Right ventricle myocardium superior (tissue), 1 donor: ENCODE data around the gene NSF. TPM values are rescaled to one million over a fixed set of nuclear protein-coding genes. Genes with fewer than 3 reads are reported as not detected.

Experiments
- total RNA-seq: library from RNA; stranded (reverse); fragmentation: NEBNext Ultra II Directional; extraction: Animal tissue kit (Norgen Biotek cat#: 25700); gene quantifications from one replicate; pipeline ENCODE4 v1.2.1, GENCODE V29; 2021
- donor health status: DM: no; HTN: yes; CAD: no; lungs with severe emphysema.

NSF gene
- total RNA-seq, 1 donor from 2014 or later = 23.2 TPM

Other genes with a start within 250 kb of the NSF start
- 16.2 TPM for gene ARL17B, start 228.9 kb upstream of the NSF start, total RNA-seq
- gene LRRC37A2, start 78.2 kb upstream of the NSF start, total RNA-seq = 5.1 TPM
- 9.8 TPM for gene ARL17A, start 11.0 kb upstream of the NSF start, total RNA-seq
- gene WNT3, start 228.0 kb downstream of the NSF start, total RNA-seq = 0.91 TPM